ENCODE results near the gene SLC23A2.

- TF ChIP-seq L3MBTL2 (conservative IDR thresholded peaks at IDR 0.05) (no peak), ZNF384 (IDR thresholded peaks at IDR 0.05) (no peak), SUZ12 (IDR thresholded peaks at IDR 0.05) (no peak), FOXA1 (IDR thresholded peaks at IDR 0.05) (no peak), BHLHE40 (IDR thresholded peaks at IDR 0.05; ENCODE audit: borderline replicate concordance) (no peak), ARNT (IDR thresholded peaks at IDR 0.05) (no peak), SP1 (IDR thresholded peaks at IDR 0.05) (no peak), TARDBP (IDR thresholded peaks at IDR 0.05) (no peak), PKNOX1 (IDR thresholded peaks at IDR 0.05) (no peak), HDGF (IDR thresholded peaks at IDR 0.05; ENCODE audit: borderline replicate concordance) (no peak), NFRKB (IDR thresholded peaks at IDR 0.05) (no peak)
Measured at GRCh38 chr20:4951299-4951698, 50.0 kb downstream of the SLC23A2 start.
